GM12891 (cell line): ENCODE measurements around the gene GDPD5.

ENCODE experiments used
- DNase-seq: peaks from one replicate; pipeline ENCODE4 v3.0.0; 2011; ENCODE audit warnings: low spot score; ENCODE audit not compliant: insufficient read length
- FAIRE-seq: peaks from 2 replicates; lab custom pipeline; 2011; peaks lifted over from hg19 to GRCh38; lab: Jason Lieb, UNC
- PAX5 ChIP-seq: IDR thresholded peaks from 2 replicates; pipeline ENCODE4 v1.6.1; 2011; ENCODE audit warnings: low read length, moderate library complexity, mild to moderate bottlenecking; ENCODE audit not compliant: insufficient read depth, severe bottlenecking
- POLR2A ChIP-seq: IDR thresholded peaks from 2 replicates; pipeline ENCODE4 v1.6.1; 2011; ENCODE audit warnings: low read depth, low read length, control low read depth
- POLR2AphosphoS5 ChIP-seq: IDR thresholded peaks from 2 replicates; pipeline ENCODE4 v1.6.1; 2011; ENCODE audit warnings: low read depth, low read length, control low read depth
- POU2F2 ChIP-seq: IDR thresholded peaks from 2 replicates; pipeline ENCODE4 v1.6.1; 2011; ENCODE audit warnings: low read depth, mild to moderate bottlenecking, control low read depth, low read length, moderate library complexity
- SPI1 ChIP-seq: IDR thresholded peaks from 2 replicates; pipeline ENCODE4 v1.6.1; 2011; ENCODE audit warnings: low read depth, low read length, control low read depth
- TAF1 ChIP-seq: IDR thresholded peaks from 2 replicates; pipeline ENCODE4 v1.6.1; 2011; ENCODE audit warnings: low read depth, low read length, control low read depth

The GDPD5 gene

DNA sequence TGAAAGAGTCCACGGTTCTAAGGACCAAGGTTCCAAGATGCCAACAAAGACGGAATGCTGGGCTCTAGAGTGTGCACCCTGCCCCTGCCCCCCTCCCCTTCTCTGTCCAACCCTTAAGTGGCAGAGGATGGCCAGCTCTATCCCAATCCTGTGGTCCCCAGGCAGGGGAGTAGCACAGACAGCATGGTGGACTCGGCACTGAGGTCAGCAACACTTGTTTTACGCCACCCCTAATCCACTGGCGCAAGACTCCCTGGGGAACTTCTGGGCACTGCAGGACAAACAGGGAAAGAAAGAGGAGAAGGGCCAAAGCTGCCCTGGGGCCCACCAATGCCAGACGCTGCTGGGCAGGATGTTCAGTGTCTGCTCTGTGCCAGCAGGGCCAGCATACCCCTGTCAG lies 18.9 kb downstream of the GDPD5 start:
- FAIRE-seq (no peak), DNase-seq (no peak)
- TF ChIP-seq PAX5: no peak
- no peak for TF ChIP-seq POLR2A
- no peak for TF ChIP-seq POLR2AphosphoS5
- no peak for TF ChIP-seq POU2F2
- no peak for TF ChIP-seq SPI1
- TF ChIP-seq TAF1: no peak

DNA sequence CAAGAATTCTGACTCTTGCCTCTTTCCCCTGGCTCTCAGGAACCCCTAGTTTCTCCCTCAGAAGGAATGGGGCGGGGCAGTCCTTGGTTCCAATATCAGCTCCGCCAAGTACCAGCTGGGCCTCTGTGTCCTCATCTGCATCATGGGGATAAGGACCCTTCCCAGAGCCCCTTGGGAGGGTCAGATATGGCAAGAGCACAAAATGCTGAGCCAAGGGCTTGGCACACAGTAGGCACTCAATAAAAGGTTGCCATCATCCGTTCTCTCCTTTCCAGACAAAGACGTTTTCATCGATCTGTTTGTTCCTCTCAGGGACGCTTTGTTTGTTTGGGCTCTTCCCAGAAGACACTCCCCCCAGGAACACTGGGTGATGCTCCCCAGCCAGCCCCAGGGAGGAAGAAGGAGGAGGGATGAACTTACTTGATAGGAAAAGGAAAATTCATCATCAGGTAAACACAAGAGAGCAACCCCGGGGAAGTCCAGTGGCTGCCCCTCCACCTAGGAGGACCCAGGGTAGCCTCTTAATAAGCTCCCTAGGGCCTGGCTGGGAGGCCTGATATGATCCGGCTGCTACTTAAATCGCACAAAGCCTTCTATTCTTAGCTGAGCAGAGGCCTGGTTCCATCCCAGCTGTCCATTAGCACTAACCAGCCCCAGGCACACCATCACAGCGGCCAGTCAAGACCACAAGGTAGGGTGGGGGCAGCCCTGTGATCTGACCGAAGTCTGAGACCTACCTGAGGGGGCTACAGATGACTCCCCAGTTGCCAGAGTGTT lies 19.6 kb downstream of the GDPD5 start:
- DNase-seq: no peak
- no peak for FAIRE-seq
- no peak for TF ChIP-seq POLR2AphosphoS5
- TF ChIP-seq POLR2A: no peak

DNA sequence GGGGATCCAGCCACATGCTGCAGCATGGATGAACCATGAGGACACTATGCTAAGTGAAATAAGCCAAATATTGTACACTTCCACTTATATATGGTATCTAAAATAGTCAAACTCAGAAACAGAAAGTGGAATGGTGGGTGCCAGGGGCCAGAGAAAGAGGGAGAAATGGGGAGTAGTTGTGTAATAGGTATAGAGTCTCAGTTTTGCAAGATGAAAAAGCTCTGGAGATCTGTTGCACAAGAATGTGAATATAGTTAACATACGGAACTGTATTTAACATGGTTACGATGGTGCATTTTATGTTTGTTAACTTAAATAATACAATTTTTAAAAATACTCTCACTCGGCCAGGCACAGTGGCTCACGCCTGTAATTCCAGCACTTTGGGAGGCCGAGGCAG lies 21.2 kb downstream of the GDPD5 start:
- no peak for DNase-seq
- TF ChIP-seq SPI1: no peak
- no peak for TF ChIP-seq TAF1
- no peak for TF ChIP-seq POU2F2
- no peak for TF ChIP-seq POLR2A
- TF ChIP-seq PAX5: no peak
- TF ChIP-seq POLR2AphosphoS5: no peak
- no peak for FAIRE-seq

GRCh38 chr11:75503531-75504099 lies 22.1 kb downstream of the GDPD5 start:
- DNase-seq (no peak), FAIRE-seq (peak; percentile 86)
- no peak for TF ChIP-seq POU2F2
- TF ChIP-seq SPI1: no peak
- no peak for TF ChIP-seq TAF1
- TF ChIP-seq POLR2A: no peak
- TF ChIP-seq PAX5: no peak
- TF ChIP-seq POLR2AphosphoS5: no peak

- no peak for TF ChIP-seq POLR2A
- TF ChIP-seq SPI1: no peak
- no peak for TF ChIP-seq POLR2AphosphoS5
- no peak for TF ChIP-seq POU2F2
- no peak for TF ChIP-seq PAX5
- no peak for TF ChIP-seq TAF1
- peak; percentile 43 for FAIRE-seq
Observed at GRCh38 chr11:75502138-75502537, 23.6 kb downstream of the GDPD5 start.

GRCh38 chr11:75500742-75501141 lies 25.0 kb downstream of the GDPD5 start:
- TF ChIP-seq POU2F2: no peak
- no peak for TF ChIP-seq SPI1
- no peak for TF ChIP-seq POLR2AphosphoS5
- no peak for TF ChIP-seq PAX5
- TF ChIP-seq TAF1: no peak
- no peak for TF ChIP-seq POLR2A
- no peak for FAIRE-seq

More at GRCh38 chr11:75502138-75502537, 23.6 kb downstream of the GDPD5 start:
- DNase-seq: no peak

GRCh38 chr11:75499423-75500190 lies 26.1 kb downstream of the GDPD5 start:
- DNase-seq: no peak

More at GRCh38 chr11:75500742-75501141, 25.0 kb downstream of the GDPD5 start:
- DNase-seq: no peak

DNA sequence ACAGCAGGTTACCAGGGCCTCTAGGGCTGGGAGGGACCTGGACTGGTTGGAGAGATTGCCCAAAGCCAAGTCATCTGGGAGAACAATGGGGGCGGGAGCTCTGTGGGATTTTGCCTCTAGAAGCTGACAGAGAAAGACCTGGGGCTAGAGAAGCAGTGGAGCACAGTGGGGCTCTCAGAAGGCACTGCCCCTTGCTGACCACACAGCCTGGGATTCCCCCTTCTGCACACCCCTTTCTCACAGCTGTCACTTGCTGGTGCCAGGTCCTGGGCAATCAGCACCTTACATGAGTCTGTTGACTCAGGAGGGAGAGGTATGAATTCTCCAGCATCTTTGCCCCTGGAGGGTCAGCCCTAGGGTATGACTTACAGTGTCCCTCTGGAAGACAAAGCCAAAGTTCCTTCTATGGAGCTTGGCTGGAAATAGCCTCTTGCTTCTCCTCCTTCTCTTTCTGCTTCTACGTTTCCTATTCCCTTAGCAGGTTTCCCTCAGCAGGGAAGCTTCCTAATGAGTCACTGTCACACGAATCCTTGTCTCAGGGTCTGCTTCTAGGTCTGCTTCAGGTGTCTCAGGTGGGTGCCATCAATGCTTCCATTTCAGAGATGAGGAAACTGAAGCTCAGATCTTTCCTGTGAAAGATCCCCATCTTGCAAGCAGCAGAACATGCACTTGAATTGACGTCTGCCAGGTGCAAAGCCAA lies 27.0 kb downstream of the GDPD5 start:
- no peak for TF ChIP-seq SPI1
- no peak for TF ChIP-seq TAF1
- no peak for TF ChIP-seq POLR2A
- TF ChIP-seq POU2F2: no peak
- TF ChIP-seq POLR2AphosphoS5: no peak
- TF ChIP-seq PAX5: no peak
- DNase-seq (no peak), FAIRE-seq (no peak)

More at GRCh38 chr11:75499423-75500190, 26.1 kb downstream of the GDPD5 start:
- no peak for FAIRE-seq
- TF ChIP-seq SPI1 (no peak), PAX5 (no peak), POLR2A (no peak), POLR2AphosphoS5 (no peak), TAF1 (no peak), POU2F2 (no peak)

DNA sequence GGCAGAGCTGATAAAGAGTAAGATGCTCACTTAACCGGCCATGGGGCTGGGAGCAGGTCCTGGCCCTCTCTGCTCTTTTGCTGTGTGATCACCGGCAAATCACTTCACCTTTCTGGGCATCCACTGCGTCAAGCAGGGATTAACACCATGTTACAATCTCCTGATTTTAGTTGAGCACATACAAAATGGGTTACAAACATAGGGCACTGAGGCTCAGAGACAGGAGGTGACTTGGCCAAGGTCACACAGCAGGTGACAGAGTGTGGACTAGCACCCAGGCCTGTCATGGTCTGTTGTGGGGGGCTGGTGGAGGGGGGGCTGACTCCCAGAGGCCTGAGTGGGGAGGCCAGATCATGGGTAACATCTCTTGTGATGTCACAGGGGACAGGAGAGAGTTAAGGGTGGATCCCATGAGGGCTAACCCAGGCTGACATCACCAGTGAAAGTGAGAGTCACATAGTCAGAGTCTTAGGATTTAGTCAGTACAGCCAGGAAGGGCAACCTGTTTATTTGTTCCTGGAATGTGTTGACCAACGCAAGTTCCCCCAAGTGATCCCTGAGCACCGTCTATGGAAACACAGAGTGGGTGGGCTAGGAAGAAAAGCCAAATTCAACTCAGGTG lies 27.8 kb downstream of the GDPD5 start:
- TF ChIP-seq PAX5 (no peak), TAF1 (no peak), POU2F2 (no peak), SPI1 (no peak)
- FAIRE-seq: no peak
- no peak for DNase-seq
